Motor neuron (in vitro differentiated cells): ENCODE results near the gene CDX1. TPM values are rescaled to one million over a fixed set of nuclear protein-coding genes. Genes with fewer than 3 reads are reported as not detected.

Experiments
- ATAC-seq, 8 experiments: fragments of 200-7000 bp; cut with Tn5 transposase; replicated peaks in 6 of 8; 2 replicates each; pipeline ENCODE4 v1.8.0; 2021; ENCODE audit warnings: mild to moderate bottlenecking in 8 of 8, moderate library complexity in 8 of 8
- H3K27ac ChIP-seq, 2 donors: fragments of 250-450 bp; sonication (Bioruptor Pico); 2 replicates each; pipeline ENCODE4 v1.9.0; 2021; ENCODE audit warnings: antibody characterized with exemption in 2 of 2, mild to moderate bottlenecking in 2 of 2, moderate library complexity in 1 of 2
- H3K4me1 ChIP-seq, 2 donors: fragments of 250-450 bp; sonication (Bioruptor Pico); replicated peaks in 1 of 2; 2 replicates each; pipeline ENCODE4 v1.6.1; 2021; ENCODE audit warnings: antibody characterized with exemption in 2 of 2, mild to moderate bottlenecking in 2 of 2, moderate library complexity in 1 of 2
- H3K4me3 ChIP-seq, 5 donors: fragments of 250-450 bp; sonication (Bioruptor Pico); 2 replicates each; pipeline ENCODE4 v1.9.0; 2021; ENCODE audit warnings: antibody characterized with exemption in 5 of 5, mild to moderate bottlenecking in 5 of 5, moderate library complexity in 4 of 5
- WGBS, 10 experiments: fragments of 450-650 bp; shearing (Covaris generic); methylation state at CpG; one replicate each; pipeline ENCODE4 v1.0.0; 2022; 5-methylcytosine and 5-hydroxymethylcytosine counted together
- in situ Hi-C, 9 experiments: fragments of 400-800 bp; cut with MboI; loops; one replicate each; pipeline ENCODE4 v1.15.0; 2021; ENCODE audit warnings: low sequenced_read_pairs in 9 of 9, low pct_unique_long_range_greater_than_20kb in 2 of 9; ENCODE audit not compliant: unreplicated experiment in 9 of 9
- total RNA-seq, 8 experiments: library from RNA; unstranded; fragments of 300-600 nt; gene quantifications; 2 replicates each; pipeline versions ENCODE4 v1.2.3 to v1.2.4, GENCODE V29; 2022

The CDX1 gene
- total RNA-seq, 8 experiments from 2014 or later, result 0.05 to 0.84 (median 0.36) TPM; not detected in 2

DNA sequence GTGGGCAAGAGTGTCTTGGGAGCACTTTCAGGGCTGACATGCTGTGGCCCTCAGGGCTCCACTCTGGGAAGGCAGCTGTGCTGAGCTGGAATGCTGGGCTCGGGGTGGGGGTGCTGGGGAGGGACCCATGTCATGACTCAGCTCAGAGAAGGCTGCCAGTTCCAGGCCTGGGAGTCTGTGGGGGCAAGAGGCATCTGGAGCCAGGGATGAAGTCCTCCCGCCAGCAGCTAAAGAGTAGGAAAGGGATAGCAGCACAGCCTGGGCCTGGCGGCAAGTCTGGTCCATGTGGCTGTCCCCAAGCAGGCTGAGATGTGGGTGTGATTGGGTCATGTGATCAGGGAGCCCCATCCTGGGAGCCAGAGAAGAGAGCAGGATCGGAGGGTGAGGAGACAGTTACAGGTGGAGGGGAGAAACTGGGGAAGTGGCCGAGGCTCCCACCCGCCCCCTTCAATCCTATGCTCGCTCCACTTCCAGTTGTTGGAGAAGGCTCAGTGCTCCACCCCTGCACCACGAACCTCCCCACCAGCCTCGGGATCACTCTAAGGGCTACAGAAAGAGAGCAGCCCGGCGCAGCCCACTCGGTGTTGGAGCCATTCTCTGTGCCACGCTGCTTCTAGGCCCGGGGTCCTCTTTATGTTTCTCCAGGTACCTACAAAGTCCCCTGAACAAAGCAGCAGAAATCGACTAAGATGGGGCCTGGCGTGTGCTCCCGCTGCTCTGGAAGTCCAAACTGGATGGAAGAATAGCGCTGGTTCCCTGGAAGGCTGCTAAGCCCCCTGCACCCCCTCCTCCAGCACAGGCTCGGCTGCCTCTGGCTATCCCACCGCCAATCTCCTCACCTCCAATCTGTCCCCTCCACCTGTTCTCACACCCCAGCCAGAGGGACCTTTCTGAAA lies 23.0 kb upstream of the CDX1 start:
- peak; percentile 1 to 69 (median 52) for ATAC-seq
- Histone ChIP-seq H3K4me3 (no peak overlapping the region), H3K4me1 (peaks cover 49 to 64% of the 10 kb centered on the region in 2 donors), H3K27ac (peak overlapping the region in 1 of 2 donors; percentile 48)
- in situ Hi-C loops, result no loop called here
- 0 to 83% (median 66%) methylated on average over 1 to 8 of the region's 20 CpGs; no CpG with 5 or more reads in 5 of the 10 experiments for WGBS, 10 experiments

DNA sequence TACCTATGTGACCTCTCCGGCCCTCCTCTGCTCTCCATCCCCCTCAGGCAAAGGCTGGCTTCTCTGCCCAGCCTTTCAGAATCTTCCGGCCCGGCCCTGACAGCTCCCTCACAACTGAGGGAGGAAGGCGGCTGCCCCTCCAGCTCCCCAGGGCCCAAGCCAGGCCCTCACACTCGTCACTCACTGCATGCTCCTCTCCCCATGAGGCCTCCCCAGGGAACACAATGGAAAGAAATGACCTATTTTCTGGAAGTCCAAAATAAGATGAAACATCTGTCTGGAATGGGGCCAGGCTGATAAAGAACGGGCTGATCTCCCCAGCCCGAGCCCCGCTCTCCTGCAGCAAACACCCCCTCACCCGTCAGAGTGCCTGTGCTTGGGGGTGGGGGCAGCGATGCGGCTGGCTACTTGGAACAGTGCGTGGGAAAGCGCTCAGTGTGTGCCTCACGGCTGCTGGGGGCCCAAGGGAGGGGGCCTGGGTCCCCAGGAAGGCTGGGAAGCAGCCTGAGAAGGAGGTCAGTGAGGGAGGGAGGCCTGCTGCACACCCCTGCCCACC lies 22.3 kb upstream of the CDX1 start:
- peak in 7 of 8 experiments; percentile 1 to 58 (median 35) for ATAC-seq
- Histone ChIP-seq H3K4me1 (peaks cover 43 to 57% of the 10 kb centered on the region in 2 donors), H3K27ac (peak overlapping the region in 1 of 2 donors; percentile 48), H3K4me3 (no peak overlapping the region)
- in situ Hi-C loops, result no loop called here
- 17 to 60% (median 51%) methylated on average over 1 to 3 of the region's 14 CpGs; no CpG with 5 or more reads in 4 of the 10 experiments for WGBS, 10 experiments

- in situ Hi-C loops, result no loop called here
- H3K27ac ChIP-seq, result peak overlapping the region in 1 of 2 donors; percentile 48
- no peak for ATAC-seq
- peaks cover 43 to 55% of the 10 kb centered on the region in 2 donors for H3K4me1 ChIP-seq
- no peak overlapping the region for H3K4me3 ChIP-seq
- WGBS, 10 experiments, result 0 to 100% (median 33%) methylated on average over 1 to 3 of the region's 4 CpGs; no CpG with 5 or more reads in 3 of the 10 experiments
Measured at GRCh38 chr5:150144879-150145278, 21.7 kb upstream of the CDX1 start.

GRCh38 chr5:150146235-150146634 lies 20.3 kb upstream of the CDX1 start:
- in situ Hi-C loops, result no loop called here
- H3K4me1 ChIP-seq, result peaks cover 33 to 44% of the 10 kb centered on the region in 2 donors

DNA sequence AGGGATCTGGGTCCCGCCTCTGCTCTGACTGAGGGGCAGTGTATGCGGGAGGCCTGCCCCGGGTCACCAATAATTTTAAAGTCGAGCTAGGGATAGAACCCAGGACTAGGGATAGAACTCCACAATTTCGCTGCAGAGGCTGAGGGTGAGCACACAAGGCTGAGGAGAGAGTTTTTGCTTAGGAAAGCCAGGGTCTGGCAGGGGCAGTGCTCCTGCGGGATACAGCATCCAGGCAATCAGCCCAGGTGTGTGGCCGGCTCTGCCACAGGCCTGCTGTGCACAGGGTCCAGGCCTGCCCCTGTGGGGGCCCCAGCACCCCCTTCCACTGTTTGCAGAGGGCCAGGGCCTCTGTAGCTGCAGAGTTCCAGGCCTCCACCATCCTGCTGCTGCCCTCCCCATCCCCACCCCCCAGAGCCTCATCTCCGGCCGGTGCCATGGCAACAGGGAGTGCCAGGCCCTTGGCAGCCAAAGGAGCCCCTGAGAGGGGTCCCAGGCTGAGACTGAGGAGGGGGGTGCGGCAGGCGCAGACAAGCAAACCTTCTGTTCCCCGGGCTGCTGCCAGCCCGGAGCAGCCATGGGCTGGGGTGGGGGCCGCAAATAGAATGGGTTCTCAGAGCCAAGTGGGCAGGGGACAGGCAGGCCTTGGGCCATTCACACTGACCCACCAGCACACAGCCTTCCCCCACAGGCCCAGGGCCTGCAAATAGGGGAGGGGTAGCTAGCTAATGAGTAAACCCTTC lies 19.5 kb upstream of the CDX1 start:
- peaks cover 26 to 36% of the 10 kb centered on the region in 2 donors for H3K4me1 ChIP-seq
- in situ Hi-C loops, result no loop called here
- ATAC-seq, result peak in 5 of 8 experiments; percentile 56 to 81 (median 67)
- no peak overlapping the region for H3K27ac ChIP-seq
- H3K4me3 ChIP-seq, result no peak overlapping the region
- 100% methylated on average over 1 to 2 of the region's 14 CpGs; no CpG with 5 or more reads in 8 of the 10 experiments for WGBS, 10 experiments

More at GRCh38 chr5:150146235-150146634, 20.3 kb upstream of the CDX1 start:
- ATAC-seq, result no peak
- H3K27ac ChIP-seq, result no peak overlapping the region
- H3K4me3 ChIP-seq, result no peak overlapping the region
- WGBS, 10 experiments, result 47 to 100% (median 93%) methylated on average over 1 to 4 of the region's 5 CpGs; no CpG with 5 or more reads in 2 of the 10 experiments

GRCh38 chr5:150147670-150148069 lies 18.9 kb upstream of the CDX1 start:
- peaks cover 26 to 40% of the 10 kb centered on the region in 2 donors for H3K4me1 ChIP-seq
- H3K4me3 ChIP-seq, result no peak overlapping the region
- ATAC-seq, result no peak
- no peak overlapping the region for H3K27ac ChIP-seq
- 86 to 100% (median 92%) methylated on average over 1 to 6 of the region's 7 CpGs; no CpG with 5 or more reads in 2 of the 10 experiments for WGBS, 10 experiments
- in situ Hi-C loops, result no loop called here

DNA sequence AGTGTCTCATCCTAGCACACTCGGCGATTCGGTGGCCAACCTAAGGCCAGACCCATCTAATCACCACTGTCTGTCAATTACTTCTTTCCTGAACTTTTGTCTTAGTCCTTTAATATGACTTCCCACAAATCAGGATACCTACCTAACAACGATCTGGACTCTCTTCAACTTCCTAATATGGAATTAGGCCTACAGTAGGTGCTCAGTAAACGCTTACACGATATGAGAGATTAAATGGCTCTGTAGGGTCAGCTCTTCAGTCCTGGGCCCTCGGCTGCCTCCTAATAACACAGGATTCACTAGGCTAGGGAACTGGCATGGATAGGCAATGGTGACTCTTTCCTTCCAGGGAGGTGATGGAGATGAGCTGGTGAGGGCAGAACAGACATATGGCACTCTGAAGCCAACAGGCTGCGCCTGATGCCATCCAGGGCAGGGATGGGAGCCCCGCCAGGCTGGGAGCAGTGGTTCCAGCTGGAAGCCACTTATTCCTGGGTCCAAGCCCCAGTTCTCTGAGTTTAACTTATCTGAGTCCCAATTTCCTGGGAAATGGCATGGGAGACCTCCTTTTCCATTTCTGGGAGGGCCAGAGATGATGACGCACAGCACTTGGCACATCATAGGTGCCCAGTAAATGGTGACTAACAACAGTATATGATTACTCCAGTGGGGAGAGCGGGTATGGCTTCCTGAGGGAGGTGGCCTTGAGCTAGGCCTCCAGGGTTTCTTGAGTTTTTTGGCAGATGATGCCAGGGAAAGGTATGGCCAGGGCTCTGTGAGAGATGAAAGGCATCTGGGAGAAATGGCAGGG lies 18.3 kb upstream of the CDX1 start:
- Histone ChIP-seq H3K27ac (no peak overlapping the region), H3K4me1 (peaks cover 22 to 39% of the 10 kb centered on the region in 2 donors), H3K4me3 (no peak overlapping the region)
- 60 to 95% (median 76%) methylated on average over 1 to 7 of the region's 11 CpGs; no CpG with 5 or more reads in 2 of the 10 experiments for WGBS, 10 experiments
- in situ Hi-C loops, result no loop called here
- ATAC-seq, result no peak

DNA sequence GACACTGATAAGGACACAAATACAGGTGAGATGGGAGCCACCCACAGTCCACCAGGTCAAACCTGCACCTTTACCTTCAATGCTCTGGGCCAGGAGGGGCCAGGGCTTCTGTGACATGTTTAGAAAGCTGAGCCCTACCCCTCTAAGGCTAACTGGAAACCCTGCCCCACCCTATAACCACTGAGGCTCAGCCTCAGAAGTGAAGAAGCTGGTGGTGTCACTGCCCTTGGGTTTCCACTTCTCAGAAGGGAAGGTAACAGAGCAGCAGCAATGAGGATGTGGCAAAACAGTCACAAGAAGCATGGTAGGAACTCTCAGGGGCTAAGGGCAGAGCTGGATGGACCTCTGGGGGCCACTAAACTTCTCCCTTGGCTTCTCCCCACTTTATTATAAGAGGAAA lies 17.0 kb upstream of the CDX1 start:
- ATAC-seq, result no peak
- in situ Hi-C loops, result loop anchor here in 1 of 9 experiments (25.0 kb wide), 1 partner anchor 188 kb away; no protein-coding TSS in a partner anchor
- peaks cover 9 to 28% of the 10 kb centered on the region in 2 donors for H3K4me1 ChIP-seq
- no peak overlapping the region for H3K27ac ChIP-seq
- no peak overlapping the region for H3K4me3 ChIP-seq

DNA sequence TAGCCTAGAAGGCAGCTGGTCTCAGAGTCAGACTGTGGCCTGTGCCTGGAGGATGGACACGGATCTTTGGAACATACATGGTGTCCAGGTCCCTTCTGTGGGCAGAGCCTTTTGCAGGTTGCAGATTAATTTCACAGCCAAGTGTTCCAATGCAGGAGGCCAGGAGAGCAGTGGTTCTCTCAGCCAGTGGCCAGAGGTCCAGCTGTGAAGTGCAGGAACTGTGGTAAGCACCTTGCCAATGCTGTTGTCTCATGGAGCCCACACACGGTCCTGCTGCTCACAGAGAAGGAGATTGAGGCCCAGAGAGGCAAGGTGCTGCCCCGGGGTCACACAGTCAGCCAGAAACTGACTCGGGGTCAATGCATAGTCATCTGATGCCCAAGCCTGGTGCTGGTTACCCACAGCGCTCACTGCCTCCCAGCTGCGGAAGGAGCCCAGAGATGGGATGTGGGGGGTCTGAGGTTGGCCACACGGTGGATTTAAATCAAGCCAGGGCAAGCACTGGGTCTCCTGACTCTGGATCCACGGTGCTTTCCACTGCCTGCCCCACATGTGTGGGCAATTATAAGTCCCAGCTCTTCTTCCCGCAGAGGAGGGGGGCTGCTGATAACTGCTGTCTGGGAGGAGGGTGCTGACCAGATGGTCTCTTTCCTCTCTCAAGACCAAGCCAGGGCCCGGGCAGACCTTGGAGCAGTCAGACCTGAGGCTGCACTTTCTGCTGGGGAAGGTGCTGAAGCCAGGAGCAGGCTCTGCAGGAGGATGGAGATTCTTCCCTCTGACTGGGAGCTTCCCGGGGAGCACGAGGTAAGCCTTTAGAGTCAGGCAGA lies 13.7 kb upstream of the CDX1 start:
- Histone ChIP-seq H3K27ac (no peak overlapping the region), H3K4me1 (peaks cover 0 to 27% of the 10 kb centered on the region in 2 donors), H3K4me3 (no peak overlapping the region)
- in situ Hi-C loops, result loop anchor here in 1 of 9 experiments (25.0 kb wide), 1 partner anchor 184 kb away; no protein-coding TSS in a partner anchor
- 0 to 100% (median 20%) methylated on average over 1 to 6 of the region's 12 CpGs; no CpG with 5 or more reads in 3 of the 10 experiments for WGBS, 10 experiments
- ATAC-seq, result peak in 1 of 8 experiments; percentile 26

DNA sequence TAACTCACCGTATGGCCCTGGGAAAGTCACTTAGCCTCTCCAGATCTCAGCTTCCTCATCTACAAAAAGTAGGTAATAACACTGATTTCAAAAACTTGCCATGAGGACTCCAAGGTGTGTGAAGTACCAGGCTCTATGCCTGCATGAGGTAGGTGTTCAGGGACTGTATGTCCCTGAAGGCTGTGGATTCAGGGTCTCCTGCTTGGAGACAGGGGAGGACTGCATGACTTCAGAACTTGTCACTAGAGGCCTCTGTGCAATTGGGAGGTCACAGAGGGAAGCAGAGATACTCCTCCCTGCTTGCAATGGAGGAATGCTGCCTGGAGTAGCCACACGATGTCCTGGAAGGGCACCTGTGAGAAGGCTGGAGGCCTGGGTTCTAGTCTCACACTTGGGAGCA lies 13.1 kb upstream of the CDX1 start:
- H3K4me1 ChIP-seq, result peaks cover 0 to 32% of the 10 kb centered on the region in 2 donors
- no peak for ATAC-seq
- in situ Hi-C loops, result loop anchor here in 1 of 9 experiments (25.0 kb wide), 1 partner anchor 184 kb away; no protein-coding TSS in a partner anchor
- WGBS, 10 experiments, result 40 to 67% (median 60%) methylated on average over 1 of the region's 2 CpGs; no CpG with 5 or more reads in 6 of the 10 experiments
- H3K27ac ChIP-seq, result no peak overlapping the region
- no peak overlapping the region for H3K4me3 ChIP-seq

DNA sequence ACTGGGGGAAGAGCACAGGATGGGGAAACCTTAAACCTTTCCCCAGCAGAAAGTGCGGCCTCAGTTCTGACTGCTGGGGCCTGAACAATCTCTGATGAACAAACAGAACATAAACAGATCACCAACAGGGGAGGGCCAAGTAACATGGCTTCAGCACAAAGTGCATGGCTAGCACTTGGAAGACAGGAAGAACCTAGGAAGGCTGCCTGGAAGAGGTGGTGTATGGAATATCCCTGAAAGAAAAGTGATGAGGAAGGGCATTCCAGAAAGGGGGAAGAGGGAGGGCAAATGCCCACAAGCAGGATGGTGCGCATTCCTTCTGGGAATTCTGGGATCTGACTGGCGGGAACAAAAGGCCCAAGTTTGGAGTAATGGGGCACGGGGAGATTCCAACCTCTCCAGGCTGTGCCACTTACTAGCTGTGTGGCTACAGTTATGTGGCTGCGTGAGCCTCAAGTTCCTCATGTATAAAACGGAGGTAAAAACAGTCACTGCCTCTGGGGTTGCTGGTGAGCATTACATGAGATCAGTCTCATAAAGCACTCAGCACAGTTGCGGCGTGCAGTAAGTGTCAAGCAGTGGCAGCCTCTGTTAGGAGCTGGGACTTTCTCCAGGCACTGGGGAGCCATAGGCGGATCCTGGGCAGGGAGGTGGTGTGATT lies 12.5 kb upstream of the CDX1 start:
- Histone ChIP-seq H3K4me3 (no peak overlapping the region), H3K27ac (peak overlapping the region in 1 of 2 donors; percentile 20), H3K4me1 (peaks cover 0 to 32% of the 10 kb centered on the region in 2 donors)
- in situ Hi-C loops, result loop anchor here in 1 of 9 experiments (25.0 kb wide), 1 partner anchor 183 kb away; no protein-coding TSS in a partner anchor
- peak in 4 of 8 experiments; percentile 6 to 54 (median 50) for ATAC-seq
- 19 to 100% (median 80%) methylated on average over 1 to 8 of the region's 9 CpGs; no CpG with 5 or more reads in 3 of the 10 experiments for WGBS, 10 experiments
